KBM-7 (cell line): ENCODE measurements around the gene SNAP29.
"Not testable (repeated sequence)": the region's sequence is repeated elsewhere in the genome, so short reads cannot be mapped to it uniquely, and the experiment has no call there.

Experiments
- DNase-seq: peaks from one replicate; pipeline ENCODE4 v3.0.0-alpha.2; 2015
- in situ Hi-C: fragments of 300-500 bp; cut with MboI; formaldehyde crosslinking; loops from 2 replicates; pipeline ENCODE4 v1.14.3; 2020; ENCODE audit warnings: low sequenced_read_pairs, low pct_unique_long_range_greater_than_20kb, mixed read lengths

The SNAP29 gene

GRCh38 chr22:20889025-20889704 is 30.4 kb downstream of the SNAP29 start:
- in situ Hi-C loops: no loop called here
- DNase-seq: no peak

DNA sequence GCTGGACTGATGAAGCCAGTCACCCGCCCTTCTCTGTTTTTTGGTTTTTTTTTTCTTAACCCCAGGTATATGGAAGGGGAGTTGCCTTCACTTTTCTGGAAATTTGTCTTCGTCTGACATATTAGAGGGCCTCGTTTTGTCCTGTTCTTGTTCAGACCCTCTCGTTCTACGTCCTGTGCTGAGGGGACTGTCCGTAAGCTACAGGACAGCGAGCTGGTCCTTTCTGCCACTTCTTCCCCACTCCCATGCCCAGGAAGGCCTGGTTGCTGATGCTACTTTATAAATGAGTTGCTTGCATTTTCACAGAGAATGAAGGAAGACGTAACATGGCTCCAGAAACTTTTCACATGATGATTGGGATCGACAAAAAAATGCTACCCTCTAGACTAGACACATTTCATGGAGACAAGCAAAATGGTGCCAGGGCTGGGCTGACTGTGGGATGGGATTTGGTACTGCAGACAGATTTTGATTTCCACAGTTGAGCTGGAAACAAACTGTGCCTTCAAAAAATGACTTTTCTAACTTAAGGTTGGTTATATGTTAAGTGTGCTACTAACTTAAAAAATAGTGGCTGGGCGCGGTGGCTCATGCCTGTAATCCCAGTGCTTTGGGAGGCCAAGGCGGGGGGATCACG is 31.2 kb downstream of the SNAP29 start:
- DNase-seq: no peak
- in situ Hi-C loops: no loop called here

DNA sequence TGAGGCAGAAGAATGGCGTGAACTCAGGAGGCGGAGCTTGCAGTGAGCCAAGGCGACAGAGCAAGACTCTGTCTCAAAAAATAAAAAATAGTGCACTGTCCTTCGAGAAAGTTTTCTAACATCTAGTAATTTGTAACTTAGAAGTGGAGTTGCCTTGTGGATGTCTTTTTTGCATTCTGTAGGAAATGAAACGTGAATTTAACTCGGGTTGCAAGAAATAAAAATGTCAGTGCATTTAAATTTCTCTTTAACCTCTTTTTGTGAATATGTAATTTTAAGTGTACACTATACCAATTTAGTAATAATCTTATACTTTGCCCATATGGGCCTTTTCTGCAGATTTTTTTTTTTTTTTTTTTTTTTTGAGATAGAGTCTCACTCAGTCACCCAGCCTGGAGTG is 32.2 kb downstream of the SNAP29 start:
- in situ Hi-C loops: no loop called here
- DNase-seq: no peak

DNA sequence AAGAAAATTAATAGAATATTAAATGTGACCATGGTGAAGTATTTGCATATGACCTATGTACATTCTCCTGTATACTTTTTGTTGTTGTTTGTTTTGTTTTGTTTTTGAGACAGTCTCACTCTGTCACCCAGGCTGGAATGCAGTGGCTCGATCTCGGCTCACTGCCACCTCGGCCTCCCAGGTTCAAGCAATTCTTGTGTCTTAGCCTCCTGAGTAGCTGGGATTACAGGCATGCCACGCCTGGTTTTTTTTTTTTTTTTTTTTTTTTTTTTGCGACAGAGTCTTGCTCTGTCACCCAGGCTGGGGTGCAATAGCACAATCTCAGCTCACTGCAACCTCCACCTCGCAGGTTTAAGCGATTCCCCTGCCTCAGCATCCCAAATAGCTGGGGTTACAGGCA is 38.9 kb downstream of the SNAP29 start:
- in situ Hi-C loops, DNase-seq: not testable (repeated sequence)

- in situ Hi-C loops: no loop called here
- DNase-seq: peak; percentile 28
Measured at GRCh38 chr22:20899827-20900423, 41.1 kb downstream of the SNAP29 start.

DNA sequence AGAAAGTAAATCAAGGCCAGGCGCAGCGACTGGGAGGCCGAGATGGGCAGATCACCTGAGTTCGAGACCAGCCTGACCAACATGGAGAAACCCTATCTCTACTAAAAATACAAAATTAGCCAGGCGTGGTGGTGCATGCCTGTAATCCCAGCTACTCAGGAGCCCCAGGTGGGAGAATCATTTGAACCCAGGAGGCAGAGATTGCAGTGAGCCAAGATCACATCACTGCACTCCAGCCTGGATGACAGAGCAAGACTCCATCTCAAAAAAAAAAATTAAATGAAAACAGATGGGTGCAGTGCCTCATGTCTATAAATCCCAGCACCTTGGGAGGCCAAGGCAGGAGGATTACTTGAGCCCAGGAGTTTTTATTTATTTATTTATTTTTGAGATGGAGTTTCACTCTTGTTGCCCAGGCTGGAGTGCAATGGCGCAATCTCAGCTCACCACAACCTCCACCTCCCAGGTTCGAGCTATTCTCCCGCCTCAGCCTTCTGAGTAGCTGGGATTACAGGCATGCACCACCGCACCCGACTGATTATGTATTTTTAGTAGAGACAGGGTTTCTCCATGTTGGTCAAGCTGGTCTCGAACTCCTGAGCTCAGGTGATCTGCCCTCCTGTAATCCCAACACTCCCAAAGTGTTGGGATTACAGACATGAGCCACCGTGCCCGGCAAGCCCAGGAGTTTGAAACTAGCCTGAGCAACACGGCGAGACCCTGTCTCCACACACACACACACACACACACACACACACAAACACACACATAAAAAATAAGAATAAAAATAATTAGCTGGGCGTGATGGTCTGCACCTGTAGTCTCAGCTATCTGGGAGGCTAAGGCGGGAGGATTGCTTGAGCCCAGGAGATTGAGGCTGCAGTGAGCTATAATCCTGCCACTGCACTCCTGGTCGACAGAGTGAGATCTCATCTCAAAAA is 42.6 kb downstream of the SNAP29 start:
- DNase-seq, in situ Hi-C loops: not testable (repeated sequence)

- DNase-seq: no peak
- in situ Hi-C loops: no loop called here
Measured at GRCh38 chr22:20903093-20903492, 44.3 kb downstream of the SNAP29 start.

DNA sequence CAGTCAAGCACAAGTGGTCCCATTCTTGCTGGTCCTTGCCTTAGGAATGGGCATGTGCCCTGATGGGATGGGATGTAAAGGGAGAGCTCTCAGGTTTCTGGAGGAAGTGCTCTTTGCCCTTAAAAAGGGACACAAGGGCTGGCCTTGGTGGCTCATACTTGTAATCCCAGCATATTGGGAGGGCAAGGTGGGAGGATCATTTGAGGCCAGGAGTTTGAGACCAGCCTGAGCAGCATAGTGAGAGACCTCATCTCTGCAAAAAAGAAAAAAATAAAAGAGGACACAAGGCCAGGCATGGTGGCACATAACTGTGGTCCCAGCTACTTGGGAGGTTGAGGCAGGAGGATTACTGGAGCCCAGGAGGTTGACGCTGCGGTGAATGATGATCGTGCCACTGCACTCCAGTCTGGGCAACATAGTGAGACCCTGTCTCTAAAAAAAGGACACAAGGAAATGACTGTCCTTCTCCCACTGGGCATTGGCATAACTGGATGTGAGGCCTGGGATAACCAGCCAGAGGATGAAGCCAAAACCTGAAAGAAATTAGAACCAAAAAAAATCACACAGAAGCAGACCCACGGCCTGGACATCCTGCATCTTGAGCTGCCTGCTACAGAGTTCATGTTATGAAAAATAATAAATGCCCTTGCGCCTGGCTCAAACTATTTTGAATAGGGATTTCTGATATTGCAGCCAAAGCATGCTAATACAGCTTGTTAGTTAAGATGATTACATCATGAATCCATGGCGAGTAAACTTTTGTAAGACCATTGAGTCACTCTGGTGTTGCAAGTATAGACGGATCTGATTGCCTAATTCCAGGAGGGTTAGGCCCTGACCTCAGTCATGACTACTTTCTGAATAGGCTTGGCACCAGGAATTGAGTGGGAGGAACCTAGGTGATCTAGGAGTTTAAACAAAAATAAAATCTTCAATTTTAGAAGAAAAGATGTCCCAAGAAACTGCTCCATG is 45.5 kb downstream of the SNAP29 start:
- no peak for DNase-seq
- in situ Hi-C loops: no loop called here

GRCh38 chr22:20904980-20905355 is 46.2 kb downstream of the SNAP29 start:
- no peak for DNase-seq
- in situ Hi-C loops: no loop called here

GRCh38 chr22:20905415-20906386 is 46.9 kb downstream of the SNAP29 start:
- DNase-seq: no peak
- in situ Hi-C loops: no loop called here

DNA sequence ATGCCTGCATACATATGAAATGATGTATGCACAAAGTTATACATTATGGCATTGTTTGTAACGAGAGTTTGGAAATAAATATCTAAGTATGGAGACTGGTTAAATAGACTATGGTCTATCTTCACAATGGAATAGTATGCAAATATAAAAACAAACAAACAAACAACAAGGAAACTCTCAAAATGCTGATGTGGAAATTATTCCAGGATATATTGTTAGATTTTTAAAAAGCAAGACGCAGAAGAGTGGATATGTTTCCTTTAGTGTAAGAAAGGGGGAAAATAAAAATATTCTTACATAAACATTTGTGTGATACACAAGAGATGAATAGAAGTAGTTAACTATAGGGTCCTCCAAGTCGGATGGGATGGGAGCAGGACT is 47.6 kb downstream of the SNAP29 start:
- in situ Hi-C loops: no loop called here
- no peak for DNase-seq

DNA sequence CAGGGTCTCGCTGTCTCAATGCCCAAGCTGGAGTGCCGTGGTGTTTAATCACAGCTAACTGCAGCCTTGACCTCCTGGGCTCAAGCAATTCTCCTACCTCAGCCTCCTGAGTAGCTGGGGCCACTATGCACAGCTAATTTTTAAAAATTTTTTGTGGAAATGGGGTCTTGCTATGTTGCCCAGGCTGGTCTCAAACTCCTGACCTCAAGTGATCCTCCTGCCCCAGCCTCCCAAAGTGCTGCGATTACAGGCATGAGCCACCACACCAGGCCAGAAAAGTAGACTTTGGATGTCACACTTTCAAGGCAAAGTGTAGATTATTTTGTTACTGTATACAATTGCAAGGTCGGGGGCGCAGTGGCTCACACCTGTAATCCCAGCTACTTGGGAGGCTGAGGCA is 49.9 kb downstream of the SNAP29 start:
- in situ Hi-C loops, DNase-seq: not testable (repeated sequence)

GRCh38 chr22:20909543-20910303 is 50.9 kb downstream of the SNAP29 start:
- in situ Hi-C loops: no loop called here
- no peak for DNase-seq

DNA sequence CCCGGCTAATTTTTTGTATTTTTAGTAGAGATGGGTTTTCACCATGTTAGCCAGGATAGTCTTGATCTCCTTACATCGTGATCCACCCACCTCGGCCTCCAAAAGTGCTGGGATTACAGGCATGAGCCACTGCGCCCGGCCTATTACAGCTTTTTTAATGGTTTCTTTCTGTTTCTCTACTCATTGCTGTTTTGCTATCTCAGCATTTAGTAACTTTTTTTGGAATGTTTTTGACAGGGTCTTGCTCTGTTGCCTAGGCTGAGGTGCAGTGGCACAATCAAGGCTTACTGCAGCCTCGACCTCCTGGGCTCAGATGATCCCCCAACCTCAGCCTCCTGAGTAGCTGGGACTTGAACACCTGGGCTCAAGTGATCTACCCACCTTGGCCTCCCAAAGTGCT is 53.7 kb downstream of the SNAP29 start:
- in situ Hi-C loops: no loop called here
- DNase-seq: no peak

DNA sequence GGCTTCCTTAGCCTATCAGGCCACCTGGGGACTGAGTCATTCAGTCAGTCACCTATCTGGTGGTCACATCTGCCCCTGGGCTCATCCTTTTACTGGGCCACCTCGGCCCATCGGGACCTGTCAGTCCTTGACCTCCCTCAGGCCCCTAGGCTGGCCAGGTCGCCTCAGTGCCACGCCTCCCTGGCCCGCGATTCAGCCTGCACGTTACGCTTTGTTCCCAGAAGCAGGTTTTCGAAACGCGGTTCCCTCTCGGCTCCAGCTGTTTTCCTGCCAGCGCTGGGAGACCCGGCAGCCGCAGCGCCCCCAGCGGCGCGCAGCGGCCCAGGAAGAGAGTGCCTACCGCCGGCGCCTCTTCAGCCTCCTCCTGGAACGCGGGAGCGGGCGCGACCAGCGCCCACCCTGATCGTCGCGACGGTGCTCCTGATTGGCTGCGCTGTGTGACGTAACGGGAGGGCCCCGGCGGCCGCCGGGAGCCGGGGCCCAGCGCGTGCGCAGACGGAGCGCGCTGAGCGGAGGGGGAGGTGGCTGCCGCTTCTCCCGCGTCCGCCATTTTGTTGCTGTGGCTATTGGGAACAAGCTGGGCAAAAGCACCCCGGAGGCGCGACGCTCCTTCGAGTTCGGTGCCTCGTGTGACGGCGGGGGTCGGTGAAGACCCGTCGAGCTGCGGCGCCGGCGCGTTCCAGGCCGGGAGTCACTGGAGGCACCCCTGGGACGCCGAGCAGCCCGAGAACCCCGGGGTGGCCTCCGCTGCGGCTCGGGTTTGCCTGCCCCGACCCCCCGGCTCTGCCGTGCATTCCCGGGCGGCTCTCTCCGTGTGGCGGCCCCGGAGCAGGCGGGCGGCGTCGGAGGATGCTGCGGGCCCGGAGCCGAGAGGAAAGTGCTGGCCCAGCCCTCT is 58.4 kb downstream of the SNAP29 start, which contains the start of gene CRKL:
TSS of gene CRKL (plus strand) at position 492 of the 895 bp plus-strand sequence. CDS start 528 bp downstream, outside the sequence.
- DNase-seq: peak; percentile 99
- in situ Hi-C loops: no loop called here
